Measurements from ENCODE around the gene UBR4.
"Not testable (repeated sequence)": the region's sequence is repeated elsewhere in the genome, so short reads cannot be mapped to it uniquely, and the experiment has no call there.

The UBR4 gene

DNA sequence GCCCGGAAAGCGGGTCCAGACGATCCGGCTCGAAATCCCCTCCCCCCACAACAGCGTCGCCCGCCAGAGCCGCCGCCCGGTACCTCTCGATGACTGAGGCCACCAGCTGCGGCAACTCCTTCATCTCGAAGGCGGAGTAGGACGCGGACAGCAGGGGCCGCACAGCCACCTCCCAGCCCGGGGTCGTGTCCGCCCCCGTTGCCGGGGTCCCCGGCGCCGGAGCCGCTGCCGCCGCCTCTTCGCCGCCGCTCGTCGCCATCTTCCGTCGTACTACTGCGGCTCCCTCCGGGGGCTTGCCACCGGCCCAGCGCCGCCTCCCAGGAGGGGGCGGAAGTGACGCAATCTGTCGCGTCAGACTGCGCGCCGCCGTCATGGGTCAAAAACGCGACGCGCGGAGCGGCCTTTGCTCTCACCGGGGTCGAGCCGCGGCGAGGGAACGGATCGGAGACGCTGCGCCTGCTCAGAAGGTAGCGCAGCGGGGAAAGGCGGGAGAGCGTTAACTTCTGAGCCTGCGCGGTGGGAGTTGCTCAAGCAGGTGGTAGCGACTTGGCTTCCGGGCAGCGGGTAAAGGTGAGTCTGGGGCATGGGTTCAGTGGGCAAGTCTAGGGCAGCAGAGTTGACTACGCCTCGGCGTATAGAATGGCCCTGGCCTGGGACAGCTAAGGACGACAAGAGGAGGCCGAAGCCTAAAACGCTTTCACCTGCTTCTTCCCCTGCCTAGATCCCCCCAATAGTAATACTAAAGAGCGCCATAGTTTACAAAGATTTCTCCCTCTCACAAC, at the start of gene UBR4:
UBR4 (minus strand) TSS at position 277 of the 782 bp plus-strand sequence; CDS start at position 259, 18 bp downstream.
- peak; percentile 97 for DNase-seq

DNA sequence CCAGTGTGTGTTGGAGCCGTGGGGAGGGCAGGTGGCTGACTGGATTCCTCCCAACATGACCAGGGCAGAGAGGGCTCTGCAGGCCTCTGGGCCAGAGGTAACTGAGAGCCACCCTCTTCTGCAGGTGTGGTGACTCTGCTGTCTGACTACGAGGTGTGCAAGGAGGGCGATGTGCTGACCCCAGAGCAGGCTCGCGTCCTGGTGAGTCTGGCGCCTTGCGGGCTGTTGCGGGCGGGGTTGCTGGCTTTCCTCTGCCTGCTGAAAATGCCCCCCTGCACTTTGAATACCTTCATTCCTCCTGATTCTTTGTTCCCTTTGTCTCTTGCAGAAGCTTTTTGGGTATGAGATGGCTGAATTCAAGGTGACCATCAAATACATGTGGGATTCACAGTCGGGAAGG, 48.3 kb upstream of the UBR4 start:
- DNase-seq, result no peak

DNA sequence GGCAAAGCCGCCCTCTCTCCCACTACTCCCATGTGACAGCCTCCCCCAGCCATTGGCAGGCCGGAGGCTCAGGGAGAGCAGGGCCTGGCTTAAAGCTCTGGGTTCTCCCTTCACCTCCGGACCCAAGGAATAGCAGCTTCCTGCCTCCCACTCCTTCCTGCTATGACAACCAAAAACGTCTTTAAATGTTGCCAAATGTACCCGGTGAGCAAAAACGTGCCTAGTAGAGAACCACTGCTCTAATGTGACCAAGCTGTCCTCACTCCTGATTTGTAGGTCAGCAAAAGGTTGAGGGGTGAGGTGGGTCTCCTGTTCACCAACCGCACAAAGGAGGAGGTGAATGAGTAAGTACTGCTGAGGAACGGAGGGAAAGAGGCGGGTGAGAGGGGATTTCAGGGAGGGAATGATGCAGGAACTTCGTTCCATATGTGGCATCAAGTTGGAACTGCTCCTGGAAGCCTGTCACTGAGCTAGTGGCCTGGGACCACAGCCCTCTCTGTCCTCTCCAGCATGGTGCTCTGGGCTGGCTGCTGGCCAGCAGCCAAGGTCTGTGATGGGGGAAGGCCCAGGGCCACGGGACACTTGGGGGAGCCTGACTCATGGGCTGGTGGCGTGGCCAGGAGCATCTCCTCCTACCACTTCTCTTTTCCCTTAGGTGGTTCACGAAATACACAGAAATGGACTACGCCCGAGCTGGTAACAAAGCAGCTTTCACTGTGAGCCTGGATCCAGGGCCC, 47.3 kb upstream of the UBR4 start:
- DNase-seq, result no peak

DNA sequence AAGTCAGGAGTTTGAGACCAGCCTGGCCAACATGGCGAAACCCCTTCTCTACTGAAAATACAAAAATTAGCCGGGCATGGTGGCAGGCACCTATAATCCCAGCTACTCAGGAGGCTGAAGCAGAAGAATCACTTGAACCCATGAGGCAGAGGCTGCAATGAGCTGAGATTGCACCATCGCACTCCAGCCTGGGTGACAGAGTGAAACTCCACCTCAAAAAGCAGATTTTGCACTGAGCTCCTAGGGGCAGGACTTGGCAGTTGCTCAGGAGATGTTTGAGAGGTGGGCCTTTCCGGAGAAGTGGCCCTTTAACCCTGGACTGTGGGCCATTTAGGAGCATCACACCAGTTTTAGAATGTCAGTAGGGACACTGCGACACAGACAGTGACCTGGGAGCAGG, 46.2 kb upstream of the UBR4 start:
- DNase-seq, result not testable (repeated sequence)

DNA sequence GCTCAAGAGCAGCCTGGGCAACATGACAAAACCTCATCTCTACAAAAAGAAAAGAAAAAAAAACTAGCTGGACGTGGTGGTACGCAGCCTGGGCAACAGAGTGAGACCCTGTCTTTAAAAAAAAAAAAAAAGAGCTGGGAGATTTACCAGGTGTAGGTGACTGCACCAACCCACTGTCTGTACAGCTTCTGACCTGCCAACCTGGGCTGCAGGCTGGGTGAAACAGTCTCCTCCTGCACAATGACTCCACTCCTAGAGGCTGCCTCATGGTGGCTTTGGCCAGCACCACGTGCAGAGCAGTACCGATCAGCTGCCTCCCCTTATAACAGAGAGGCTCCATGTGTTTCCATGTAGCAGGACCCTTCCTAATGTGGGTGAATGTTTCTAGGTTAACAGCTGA, 45.2 kb upstream of the UBR4 start:
- DNase-seq, result no peak

DNA sequence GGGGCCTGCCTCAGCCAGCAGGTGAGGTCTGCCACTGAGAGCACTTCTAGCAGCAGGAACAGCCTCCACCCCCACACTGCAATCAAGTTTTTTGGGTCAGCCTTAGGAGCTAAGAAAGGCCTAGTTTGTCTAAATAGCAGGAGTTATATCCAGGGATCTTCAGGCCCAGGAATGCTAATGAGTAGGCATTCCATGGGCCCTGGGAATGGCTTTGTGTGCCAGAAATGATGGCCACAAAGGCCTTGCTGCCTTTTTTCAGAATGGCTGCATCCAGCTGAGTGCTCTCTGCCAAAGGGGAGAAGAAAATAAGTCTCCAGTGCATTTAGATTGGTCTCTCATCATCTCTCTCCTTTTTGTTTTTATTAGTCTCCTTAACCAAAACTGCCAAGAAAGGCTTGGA, 44.4 kb upstream of the UBR4 start:
- DNase-seq, result no peak

DNA sequence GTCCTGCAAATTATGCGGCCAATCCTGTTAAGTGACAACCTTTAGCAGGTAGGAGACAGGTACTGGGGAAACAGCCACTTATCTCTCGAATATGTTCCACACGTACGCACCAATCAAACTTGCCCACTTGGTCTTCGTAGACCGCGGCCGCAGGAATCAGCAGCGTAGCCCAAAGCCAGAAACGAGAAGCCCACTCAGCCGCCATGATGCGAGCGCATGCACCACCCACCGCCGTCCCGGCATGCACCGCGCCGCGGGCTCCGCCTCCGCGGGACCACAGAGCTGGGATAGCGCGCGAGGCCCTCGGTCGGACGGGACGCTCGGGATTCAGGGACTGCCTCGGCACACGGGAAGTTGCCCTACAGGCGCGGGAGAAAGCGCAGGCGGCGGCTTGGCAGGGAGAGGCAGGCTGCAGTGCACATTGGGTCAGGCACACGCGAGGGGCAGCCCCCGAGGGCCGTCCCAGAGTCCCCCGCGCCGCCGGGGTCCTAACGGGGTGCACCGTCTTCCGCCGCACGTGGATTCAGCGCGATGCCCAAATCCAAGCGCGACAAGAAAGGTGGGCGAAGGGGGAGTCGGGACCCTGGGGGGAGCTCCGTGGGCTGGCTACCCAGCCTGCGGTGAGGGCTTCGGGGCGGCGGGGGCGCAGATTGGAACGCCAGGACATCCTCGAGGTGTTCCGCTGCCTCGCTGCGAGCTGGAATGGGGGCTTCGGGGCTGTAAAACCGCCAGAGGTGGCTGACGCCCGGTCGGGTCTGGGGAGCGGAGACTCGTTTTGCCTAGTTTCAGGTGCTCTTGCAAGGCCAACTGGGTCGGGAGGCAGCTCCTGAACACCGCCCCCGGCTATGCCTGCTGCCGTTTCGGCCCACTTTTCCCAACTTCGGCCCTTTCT, 41.5 kb upstream of the UBR4 start, which contains the start of the genes EMC1 and MRTO4:
EMC1 (minus strand) TSS at position 220 of the 892 bp plus-strand sequence; CDS start at position 205, 15 bp downstream.
MRTO4 (plus strand) TSS at position 501 of the 892 bp plus-strand sequence; CDS start at position 532, 31 bp downstream.
- DNase-seq, result peak; percentile 88

DNA sequence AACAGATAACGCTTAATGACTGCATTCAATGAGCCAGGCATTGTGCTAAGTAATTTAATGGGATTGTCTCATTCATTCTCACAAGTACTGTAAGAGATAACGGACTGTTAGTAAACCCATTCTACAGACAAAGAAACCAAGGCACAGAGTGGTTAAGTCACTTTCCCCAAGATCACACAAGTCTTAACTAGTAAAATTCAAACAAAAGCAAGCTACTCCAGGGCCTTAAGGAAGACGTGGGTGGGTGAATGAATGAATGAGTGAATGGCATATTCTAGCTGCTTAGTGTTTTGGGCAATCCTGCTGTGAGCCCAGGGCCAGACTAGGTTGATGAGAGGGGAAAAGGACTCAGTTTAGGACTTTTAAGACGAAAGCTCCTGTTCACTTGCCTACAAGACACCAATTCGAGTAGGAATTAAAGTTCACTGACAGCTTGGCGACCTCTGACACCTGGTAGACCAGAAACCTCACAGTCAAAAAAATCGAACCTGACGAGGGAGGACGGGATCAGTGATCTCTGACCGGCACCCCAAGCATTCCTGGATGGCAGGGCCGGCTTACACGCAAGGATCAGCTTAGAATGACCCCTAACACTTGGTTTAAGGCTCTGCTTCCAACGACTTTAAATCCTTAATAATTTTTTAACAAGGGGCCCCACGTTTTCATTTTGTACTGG, 40.7 kb upstream of the UBR4 start:
- peak; percentile 48 for DNase-seq

DNA sequence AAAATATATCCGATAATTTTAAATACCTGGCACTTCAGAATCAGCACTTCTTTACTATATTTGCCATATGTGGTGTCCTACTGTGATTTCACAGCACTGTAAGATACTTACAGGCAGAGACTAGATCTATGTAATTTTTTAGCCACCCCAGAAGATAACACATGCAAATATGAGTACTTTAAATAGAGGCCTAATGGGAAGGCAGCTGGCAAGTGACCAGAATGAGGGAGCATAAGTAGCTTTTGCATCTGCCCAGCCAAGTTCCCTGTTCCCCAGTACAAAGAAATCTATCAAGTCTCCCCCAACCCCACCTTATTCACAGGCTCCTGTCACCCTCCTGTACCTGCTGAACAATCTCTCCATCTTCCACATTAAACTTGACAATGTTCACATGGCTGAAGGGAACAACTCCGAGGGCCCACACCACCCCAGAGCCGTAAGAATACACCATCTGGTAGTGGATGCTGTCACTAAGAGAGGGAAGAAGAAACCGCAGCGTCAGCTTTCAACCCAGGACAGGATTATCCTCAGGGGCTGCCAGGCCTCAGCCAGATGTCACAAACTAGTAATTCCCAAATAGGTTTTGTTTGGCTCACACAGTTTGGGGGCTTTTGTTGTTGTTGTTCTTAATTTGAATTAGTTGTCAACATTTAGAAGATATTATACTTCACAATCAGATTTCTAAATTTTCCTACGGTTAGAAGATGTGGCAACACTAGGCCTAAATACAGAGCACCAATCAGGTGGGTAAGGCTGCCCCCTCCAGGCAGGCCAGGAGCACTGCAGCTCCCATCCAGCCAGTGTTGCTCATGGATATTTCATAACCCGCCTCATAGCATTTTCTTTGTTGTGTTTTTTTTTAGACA, 30.8 kb upstream of the UBR4 start:
- DNase-seq, result peak; percentile 84

DNA sequence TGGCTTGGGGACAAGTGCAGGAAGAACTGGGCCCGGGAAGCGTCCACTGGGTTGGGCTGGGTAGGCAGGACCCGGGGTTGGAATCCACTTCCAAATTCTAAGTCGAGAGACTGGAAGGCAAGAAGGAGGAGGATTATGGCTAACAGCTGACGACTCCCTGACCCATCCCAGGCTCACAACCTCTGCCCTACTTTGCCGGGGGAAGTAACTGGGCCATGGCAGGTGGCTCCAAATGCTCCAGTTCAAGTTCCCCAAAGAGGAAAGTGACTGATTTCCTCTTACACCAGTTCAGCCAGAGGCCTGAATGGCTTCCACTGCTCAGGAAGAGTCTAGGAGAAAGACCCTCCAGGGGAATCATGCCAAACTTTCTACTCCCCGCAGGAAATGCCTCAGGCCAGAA, 29.8 kb upstream of the UBR4 start:
- no peak for DNase-seq

DNA sequence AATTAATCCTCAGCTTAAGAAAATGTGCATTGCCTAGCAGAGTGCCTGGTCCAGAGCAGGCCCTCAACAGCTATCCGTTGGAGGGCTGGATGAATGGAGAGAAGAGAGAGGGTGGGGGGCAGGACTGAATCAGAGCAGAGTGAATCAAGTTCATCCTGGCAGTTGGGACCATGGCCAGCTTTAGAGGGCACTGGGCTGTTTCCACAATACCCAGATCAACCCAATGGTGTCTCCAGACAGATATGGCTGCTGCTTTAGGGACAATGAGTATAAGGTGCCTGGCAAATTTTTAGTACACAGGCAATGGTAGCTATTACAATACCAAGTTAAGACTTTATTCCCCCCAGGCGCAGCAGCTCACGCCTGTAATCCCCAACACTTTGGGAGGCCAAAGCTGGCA, 24.2 kb upstream of the UBR4 start:
- no peak for DNase-seq

DNA sequence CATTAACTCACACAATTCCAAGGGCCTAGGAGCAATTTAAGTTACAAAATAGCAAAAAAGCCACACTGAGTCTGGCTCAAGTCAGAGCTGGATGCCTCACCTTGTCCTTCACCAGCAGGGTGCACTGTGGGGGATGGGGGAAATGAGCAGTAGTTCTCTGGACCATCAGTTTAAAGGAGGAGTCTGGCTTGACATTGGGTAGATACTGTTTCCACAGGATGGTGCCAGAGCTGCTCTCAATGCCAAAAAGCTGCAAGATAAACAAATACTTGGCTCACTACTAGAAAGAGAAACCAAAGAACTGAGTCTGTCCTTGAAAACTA, 22.4 kb upstream of the UBR4 start:
- peak; percentile 33 for DNase-seq

DNA sequence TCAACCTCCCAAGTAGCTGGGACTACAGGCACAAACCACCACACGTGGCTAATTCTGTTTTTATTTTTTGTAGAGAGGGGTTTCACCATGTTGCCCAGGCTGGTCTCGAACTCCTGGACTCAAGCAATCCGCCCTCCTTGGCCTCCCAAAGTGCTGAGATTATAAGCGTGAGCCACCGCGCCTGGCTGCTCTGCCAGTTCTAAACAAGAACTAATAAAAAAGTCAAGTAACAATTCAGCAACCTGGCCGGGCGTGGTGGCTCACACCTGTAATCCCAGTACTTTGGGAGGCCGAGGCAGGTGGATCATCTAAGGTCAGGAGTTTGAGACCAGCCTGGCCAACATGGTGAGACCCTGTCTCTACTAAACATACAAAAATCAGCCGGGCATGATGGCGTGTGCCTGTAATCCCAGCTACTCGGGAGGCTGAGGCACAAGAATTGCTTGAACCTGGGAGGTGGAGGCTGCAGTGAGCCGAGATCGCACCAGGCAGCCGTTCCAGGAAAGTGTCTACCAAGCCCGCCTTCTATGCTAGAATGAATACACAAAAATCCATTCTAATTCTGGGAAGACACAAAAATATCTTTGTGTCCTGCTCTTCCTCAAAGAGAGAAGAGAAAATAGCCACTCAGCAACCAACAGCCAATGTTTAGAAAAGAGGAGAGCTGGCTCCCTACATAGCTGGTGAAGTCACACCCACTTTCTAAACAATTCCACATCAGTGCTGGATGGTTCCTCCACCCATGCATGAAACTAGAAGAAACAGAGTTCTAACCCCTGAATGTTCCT, 21.9 kb upstream of the UBR4 start:
- DNase-seq, result not testable (repeated sequence)

DNA sequence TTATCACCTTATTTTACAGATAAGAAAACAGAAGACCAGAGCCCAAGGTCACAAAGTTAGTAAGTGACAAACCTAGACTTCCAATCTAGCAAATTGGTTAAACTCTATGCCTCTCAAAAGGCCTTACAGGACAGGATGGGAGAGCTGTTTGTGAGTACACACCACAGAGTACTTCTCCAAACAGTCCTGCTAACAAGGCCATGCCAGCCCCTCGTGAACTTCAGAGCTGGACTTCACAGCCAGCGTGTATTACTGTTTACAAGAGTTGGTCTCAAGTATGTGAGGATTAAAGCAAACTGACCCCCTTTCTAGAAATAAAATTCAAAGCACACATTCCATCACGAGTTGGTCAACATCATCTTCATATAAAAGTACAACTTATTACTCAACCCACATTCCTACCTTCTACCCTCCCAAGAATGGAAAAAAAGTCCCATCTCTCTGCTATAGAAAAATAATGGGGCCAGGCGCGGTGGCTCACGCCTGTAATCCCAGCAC, 19.8 kb upstream of the UBR4 start:
- DNase-seq, result no peak

DNA sequence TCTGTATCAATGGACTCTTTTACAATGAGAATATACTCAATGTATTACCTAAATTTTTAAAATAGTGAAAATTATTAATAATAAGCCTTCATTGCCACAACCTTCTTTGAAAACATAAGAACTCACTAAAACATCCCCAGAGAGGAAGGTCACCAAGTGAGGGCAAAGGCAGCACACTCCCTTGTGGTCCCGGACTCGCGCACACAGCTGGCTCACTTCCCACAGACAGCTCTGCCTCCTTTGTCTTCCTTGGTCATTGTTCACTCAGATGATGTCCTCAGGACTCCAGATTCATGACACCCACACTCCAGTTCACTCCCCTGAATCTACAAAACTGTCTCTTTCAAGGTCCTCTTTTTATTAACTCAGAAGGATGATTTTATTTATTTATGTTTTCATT, 19.2 kb upstream of the UBR4 start:
- no peak for DNase-seq

DNA sequence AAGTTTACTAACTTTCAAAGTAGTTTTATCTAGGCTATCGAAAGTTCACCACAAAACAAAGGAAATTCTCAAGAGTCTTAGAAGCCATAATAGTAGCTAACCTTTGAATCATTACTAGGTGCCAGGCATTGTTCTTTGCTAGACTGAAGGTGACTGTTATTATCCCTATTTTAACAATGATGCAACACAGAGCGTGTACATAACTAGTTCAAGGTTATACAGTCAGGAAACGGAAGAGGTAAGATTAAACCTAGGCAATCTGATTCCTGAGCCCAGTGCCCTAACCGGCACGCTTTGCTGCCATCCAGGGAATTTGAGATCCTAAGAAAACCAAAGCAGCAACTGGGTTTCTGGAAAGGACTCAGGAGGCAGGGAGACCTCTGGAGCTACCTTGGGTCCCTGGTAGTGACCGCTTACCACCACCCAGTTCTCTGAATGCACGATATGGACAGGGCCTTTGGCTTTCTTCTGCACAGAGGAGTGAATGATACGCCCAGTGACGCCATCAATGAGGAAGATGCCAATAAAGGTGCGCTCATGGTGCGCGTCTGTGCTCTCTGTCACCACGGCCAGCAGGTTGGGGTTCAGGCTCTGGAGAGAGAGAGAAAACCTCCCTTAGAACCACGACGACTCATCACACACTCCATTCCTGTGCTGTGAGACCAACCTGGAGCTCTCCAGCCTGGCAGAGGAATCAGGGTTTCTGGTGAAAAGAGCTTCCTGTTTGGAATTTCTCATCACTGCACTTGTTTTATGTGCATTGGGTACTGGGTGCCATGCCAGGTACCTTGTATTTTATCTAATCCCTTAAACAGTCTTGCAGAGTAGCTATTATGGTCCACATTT, 13.1 kb upstream of the UBR4 start:
- DNase-seq, result no peak

DNA sequence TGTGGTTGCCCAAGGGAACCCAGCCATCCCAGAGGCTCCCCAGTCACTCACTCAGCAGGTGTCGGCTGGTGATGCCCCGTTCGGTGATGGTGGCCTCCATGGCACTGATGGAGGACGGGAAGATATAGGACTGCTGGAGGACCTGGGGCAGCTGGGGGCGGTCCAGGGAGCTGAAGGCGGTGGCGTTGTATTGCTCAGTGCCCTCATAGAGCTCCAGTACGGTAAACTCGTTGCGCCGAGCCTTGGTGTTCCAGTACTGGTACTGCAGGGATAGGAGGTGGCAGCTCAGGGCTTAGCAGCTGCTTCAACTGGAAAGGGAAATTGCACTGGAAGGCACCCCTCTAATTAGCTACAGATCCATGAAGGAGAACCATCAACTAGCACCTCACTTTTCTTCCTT, 12.5 kb upstream of the UBR4 start:
- DNase-seq, result no peak

DNA sequence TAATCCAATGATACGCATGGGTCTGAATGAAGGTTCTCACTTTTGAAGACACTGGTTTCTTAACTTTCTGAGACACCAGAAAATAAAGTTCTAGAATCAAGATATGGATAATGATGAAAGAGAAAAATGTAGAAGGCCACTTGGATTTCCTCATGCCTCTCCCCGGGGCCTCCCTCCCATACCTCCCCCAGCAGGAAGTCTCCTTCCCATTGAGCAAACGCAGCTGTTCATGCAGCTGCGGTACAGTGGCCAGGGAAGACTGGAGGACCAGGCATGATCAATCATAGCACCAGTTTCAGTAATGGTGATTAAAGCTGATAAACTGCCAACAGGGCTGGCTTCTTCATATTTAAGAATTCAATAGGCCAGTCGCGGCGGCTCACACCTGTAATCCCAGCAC, 10.9 kb upstream of the UBR4 start:
- DNase-seq, result no peak

DNA sequence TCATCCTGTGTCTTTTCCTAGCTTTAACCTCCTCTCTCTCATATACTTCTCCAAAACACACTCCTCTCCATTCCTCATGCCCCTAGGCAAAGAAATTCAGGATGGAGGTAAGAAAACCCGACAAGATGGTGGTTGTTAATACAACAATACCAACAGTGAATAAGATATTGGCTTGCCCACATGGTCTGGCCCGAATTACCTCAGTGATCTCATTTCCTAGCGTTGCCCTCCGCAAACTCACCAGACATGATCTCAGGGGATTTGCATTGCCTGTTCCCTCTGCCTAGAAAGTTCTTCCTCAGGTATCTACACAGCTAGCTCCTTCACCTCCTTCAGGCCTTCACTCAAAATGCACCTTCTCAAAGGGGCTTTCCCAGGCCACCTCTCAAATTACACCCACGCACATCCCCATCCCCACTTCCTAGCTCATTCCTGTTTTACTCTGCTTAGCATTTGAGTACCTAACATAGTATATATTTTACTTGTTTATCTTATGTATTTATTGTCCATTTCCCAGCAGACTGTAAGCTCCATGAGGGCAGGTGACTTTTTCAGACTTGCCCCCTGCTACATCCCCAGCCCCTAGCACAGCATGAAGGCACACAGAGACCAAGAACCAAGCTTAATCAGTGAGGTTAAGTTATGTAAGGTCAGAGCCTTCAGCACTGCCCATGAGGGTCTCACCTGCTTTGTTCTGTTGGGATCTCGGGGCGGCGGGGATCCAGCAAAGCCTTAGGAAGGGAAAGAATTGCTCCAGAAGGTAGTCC, 10.2 kb upstream of the UBR4 start:
- DNase-seq, result no peak

All from hematopoietic multipotent progenitor cell treated with erythropoietin and hydrocortisone succinate and interleukin-3 and kit ligand, for 6 days (in vitro differentiated cells).